PC-9 (cell line): ENCODE results near the gene KTN1.

Experiments used
- CTCF ChIP-seq: fragments of 200-600 bp; sonication (generic); conservative IDR thresholded peaks from 2 replicates; pipeline ENCODE4 v1.6.1; 2017; ENCODE audit warnings: mixed run types, antibody characterized with exemption, mild to moderate bottlenecking, moderate library complexity
- EZH2 ChIP-seq: fragments of 200-600 bp; sonication (generic); IDR thresholded peaks from 2 replicates; pipeline ENCODE4 v1.8.0; 2017; ENCODE audit warnings: antibody characterized with exemption, low read depth

GRCh38 chr14:55667801-55668200, 87.8 kb downstream of the KTN1 start:
- no peak for TF ChIP-seq EZH2
- no peak for TF ChIP-seq CTCF
